GM21529 (cell line): ENCODE data around the gene FAM161A.
"Not testable (repeated sequence)": the region's sequence is repeated elsewhere in the genome, so short reads cannot be mapped to it uniquely, and the experiment has no call there.

Source experiments
- ATAC-seq: cut with Tn5 transposase; IDR thresholded peaks from one replicate; pipeline ENCODE4 v1.9.1; 2021; ENCODE audit not compliant: unreplicated experiment

Gene FAM161A

DNA sequence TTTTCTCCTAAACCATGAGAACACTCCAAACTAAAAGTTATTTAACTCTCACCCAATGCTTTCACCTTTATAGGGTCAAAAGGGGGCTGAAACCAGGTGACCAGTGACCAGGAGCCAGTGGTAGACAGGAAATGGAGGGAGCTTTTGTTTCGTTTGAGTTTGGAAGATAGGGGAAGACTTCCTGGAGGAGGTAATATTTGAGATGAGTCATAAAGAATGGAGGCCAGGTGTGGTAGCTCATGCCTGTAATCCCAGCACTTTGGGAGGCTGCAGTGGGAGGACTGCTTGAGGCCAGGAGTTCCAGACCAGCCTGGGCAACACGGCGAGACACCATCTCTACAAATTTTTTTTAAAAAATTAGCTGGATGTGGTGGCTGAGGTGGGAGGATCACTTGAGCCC, 8.5 kb downstream of the FAM161A start:
- ATAC-seq: no peak

DNA sequence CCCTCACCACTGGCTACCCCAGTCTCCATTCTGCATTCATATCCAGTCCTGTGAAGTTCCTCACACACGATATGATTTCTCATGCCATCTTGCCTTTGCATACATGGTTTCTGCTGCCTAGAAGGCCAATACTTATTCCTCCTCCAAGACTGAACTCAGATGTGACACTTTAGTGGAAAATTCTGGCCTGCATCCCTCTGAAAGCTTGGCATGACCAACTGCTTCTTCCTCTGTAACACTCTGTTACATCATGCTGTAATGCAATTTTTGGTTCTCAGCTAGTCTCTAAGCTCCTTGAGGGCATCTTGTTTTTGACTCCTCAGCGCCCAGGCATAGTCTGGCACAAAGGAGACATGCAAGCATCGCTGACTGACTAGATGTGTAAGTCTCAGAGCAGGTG, 12.6 kb downstream of the FAM161A start:
- ATAC-seq: no peak

DNA sequence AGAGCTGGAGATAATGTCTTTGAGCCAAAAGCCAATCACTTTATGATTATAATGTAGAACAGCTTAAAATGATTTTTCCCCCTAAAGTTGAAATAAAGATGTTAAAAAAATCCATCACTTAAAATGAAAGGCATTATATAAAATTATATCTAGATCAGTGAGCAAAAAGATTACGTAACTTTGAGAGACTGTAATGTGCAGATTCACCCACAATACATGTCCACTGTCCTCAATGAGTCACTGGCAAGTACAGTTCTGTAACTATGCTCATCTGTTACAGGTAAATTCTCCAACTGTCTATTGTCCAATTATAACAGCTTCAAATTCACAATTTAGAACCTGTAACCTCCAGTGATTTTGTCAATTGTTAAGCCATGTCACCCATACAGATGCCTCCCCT, 19.0 kb downstream of the FAM161A start:
- no peak for ATAC-seq

DNA sequence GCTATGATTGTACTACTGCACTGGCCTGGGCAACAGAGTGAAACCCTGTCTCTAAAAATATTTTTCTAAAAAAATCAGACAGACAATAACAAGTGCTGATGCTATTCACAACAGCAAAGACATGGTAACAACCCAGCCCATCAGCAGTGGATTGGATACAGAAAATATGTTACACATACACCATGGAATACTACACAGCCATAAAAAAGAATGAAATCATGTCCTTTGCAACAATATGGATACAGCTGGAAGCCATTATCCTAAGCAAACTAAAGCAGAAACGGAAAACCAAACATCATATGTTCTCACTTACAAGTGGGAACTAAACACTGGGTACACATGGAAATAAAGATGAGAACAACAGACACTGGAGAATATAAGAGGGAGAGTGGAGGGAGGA, 19.9 kb downstream of the FAM161A start:
- ATAC-seq: no peak

DNA sequence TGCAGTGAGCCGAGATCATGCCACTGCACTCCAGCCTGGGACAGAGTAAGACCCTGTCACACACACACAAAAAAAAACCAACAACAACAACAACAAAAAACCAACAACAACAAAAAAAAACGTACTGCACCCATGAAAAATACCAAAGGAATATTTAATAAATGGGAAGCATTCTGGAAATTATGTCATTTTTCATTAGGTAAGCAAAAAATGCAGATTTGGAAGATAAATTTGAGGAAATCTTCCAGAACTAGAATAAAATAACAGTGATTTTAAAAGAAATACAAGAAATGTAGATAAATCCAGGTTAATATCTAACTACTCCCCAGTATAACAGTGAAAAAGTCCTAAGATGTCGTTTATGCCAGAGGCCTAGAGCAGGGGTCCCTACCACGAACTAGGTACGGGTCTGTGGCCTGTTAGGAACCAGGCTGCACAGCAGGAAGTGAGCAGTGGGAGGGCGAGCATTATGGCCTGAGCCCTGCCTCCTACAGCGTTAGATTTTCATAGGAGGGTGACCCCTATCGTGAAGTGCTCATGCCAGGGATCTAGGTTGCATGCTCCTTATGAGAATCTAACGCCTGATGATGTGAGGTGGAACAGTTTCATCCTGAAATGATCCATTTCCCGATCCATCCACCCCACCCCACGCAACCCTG, 21.5 kb downstream of the FAM161A start:
- ATAC-seq: no peak

DNA sequence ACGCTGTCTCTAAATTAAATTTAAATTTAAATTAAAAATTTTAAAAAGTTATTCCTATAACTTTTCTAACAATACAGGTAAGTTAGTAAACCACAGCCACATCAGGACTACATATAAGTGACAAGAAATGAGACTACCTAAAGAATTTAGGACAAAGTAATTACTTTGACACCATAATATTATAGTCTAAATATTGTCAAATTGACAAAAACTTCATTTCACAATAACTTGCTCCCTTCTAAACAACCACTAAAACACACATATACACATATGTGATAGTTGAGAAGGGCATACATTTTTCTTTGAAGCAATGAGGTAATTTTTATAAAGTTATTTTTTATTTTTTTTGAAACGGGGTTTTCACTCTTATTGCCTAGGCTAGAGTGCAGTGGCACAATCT, 31.6 kb downstream of the FAM161A start:
- ATAC-seq: no peak

DNA sequence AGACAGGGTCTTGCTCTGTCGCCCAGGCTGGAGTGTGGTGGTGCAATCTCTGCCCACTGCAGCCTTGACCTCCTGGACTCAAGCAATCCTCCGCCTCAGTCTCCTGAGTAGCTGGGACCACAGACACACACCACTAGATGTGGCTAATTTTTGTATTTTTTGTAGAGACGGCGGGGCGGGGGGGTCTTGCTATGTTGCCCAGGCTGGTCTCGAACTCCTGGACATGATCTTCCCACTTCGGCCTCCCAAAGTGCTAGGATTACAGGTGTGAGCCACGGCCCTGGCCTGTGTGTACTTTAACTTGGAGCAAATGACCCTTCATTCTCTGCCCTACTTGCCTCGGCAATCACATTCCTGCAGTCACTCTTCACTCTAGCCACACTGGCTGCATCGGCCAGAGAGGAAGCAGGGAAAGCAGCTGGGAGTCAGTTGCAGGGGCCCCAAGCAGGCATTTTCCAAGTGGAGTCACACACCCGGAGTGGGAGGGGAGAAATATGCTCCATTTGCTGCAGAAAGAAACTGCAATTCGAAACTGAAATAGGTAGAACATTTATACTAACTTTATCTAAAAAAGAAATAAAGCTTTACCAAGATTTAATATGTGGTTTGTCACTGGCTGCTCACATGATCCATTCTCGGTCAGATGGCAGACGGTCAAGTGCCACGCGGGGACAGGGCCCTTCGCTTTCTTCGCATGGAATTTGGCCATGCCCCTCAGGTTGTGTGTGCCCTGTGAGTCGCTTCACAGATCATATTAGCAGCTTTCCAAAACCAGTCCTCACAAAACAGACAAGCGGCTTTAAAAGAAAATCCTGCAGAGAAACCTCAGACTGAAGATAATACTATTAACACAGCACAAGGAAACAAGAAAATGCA, 37.1 kb downstream of the FAM161A start:
- no peak for ATAC-seq

DNA sequence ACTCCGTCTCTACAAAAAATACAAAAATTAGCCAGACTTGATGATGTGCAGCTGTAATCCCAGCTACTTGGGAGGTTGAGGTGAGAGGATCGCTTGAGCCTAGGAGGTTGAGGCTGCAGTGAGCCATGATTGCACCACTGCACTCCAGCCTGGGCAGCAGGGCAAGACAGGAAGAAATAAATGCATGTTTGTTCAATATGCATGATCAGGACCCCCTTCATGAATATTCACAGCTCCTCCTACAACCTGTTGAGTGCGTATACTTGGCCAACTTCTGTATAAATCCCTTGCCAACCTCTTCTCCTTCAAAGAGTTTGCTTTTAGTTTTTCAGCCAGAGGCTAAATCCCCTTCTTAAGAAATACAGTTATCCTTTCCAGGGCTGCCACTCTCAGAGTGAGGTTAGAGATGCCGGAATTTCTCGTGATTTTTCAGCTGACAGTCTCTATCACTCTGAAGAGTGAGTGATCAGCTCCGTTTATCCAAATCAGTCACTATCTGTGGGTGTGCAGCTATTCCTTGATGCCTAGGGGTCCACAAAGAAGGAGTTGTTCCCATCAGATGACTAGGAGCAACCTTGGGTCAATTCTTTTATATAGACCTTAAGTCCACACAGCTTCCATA, 39.2 kb downstream of the FAM161A start:
- ATAC-seq: no peak

DNA sequence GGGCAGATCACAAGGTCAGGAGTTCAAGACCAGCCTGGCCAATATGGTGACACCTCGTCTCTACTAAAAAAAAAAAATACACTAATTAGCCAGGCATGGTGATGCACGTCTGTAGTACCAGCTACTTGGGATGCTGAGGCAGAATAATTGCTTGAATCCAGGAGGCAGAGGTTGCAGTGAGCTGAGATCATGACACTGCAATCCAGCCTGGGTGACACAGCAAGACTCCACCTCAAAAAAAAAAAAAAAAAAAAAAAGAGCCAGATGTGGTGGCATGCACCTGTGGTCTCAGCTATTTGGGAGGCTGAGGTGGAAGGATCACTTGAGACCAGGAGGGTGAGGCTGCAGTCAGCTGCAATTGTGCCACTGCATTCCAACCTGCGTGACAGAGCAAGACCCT, 40.5 kb downstream of the FAM161A start:
- not testable (repeated sequence) for ATAC-seq

DNA sequence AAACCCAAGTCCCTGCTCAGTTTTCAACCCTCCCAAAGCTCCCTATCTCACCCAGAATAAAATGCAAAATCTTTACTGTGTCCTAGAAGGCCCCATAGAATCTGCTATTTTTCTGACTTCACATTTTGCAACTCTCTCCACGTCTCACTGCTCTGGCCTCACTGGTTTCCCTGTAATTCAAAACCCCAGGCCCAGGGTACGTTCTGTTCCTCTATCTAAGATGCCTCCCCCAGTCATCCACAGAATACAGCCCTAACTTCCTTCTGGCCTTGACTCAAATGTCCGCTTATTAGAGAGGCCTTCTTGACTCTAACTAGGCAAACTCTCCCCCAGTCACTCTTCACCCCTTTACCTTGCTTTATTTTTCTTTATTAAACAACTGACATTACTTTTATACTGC, 42.0 kb downstream of the FAM161A start:
- no peak for ATAC-seq

DNA sequence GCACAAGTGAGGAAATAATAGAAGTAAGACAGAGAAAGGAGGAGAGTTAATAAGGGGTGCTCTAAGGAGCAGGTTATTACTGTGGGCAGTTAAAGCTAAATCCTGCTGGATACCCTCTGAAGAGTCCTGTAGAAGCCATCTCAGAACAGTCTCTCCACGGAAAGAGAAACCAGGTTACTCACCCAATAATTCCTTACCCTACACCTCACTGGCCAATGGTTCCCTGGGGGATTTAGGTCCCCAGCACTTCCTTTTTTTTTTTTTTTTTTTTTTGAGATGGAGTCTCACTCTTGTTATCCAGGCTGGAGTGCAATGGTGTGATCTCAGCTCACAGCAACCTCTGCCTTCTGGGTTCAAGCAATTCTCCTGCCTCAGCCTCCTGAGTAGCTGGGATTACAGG, 43.7 kb downstream of the FAM161A start:
- ATAC-seq: not testable (repeated sequence)

DNA sequence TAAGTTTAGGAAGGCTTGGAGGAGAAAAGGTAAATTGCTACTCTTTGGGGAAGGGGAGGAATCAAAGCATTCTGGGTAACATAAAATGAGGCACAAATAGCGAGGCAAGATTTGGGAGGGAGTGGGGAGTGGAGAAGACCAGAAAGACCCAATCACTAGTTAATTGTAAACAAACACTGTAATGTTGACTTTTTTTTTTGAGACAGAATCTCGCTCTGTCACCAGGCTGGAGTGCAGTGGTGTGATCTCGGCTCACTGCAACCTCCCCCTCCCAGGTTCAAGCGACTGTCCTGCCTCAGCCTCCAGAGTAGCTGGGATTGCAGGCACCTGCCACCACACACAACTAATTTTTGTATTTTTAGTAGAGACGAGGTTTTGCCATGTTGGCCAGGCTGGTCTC, 45.2 kb downstream of the FAM161A start:
- not testable (repeated sequence) for ATAC-seq

DNA sequence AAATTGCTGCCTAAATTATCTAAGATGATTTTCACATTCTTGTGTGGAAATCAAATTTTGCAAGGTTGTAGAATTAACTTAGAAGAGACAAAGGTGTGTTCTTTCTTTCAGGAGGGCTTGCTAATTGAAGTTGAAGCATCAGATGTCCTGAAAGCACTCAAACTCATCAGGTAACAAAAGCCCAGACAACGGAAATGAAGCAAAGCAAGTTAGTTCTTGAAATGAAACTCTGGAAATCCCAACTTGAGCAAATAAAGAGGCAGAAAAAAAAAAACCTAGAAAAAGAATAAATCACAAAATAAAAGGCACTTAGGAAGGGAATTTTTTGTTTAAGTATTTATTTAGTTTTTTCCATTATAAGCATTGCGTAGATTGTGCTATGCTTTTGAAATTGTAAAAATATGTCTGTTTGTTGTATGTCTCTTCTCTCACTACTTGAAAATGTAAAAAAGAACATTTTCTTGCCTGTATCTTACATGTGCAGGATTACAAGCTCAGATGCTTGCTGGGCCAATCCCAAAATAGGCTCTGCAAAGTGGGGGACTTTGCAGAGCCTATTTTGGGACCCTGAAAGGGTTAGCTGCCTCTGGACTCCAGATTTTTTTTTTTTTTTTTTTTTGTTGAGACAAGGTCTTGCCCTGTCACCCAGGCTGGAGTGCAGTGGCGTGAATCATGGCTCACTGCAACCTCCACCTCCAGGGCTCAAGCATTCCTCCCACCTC, 46.7 kb downstream of the FAM161A start:
- no peak for ATAC-seq

DNA sequence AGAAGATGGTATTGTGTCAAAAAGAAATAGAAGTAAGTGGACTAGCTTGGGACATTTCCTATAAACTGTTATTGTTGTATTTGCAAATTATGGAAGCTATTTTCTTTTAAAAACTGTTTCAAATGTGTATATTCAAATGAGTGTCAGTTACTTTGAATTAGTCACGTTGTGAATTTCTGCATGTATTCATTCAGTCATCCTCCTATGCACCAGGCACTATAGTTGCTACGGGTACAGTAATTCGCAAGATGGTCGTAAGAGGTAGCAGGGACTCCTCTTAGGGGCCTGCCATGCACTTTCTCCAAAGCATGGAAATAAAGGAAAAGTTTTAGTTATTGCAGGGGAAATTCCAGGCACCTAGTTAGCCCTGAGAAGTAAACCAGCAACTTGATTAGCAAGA, 51.3 kb downstream of the FAM161A start:
- ATAC-seq: no peak

DNA sequence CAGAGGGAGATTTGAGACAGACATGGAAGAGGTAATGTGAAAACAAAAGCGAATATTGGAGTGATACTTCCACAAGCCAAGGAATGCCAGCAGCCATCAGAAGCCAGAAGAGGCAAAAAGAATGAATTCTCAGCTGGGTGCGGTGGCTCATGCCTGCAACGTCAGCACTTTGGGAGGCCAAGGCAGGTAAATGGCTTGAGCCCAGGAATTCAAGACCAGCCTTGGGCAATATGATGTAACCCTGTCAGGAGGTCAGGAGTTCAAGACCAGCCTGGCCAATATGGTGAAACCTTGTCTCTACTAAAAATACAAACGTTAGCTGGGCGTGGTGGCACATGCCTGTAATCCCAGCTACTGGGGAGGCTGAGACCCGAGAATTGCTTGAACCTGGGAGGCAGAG, 54.8 kb downstream of the FAM161A start:
- ATAC-seq: no peak

DNA sequence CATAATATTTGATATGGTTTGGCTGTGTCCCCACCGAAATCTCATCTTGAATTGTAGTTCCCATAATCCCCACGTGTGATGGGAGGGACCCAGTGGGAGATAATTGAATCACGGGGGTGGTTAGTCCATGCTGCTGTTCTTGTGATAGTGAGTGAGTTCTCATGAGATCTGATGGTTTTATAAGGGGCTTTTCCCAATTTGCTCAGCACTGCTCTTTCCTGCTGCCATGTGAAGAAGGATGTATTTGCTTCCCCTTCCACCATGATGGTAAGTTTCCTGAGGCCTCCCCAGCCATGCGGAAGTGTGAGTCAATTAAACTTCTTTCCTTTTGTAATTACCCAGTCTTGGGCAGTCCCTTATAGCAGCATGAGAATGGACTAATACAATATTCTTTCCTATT, 56.4 kb downstream of the FAM161A start:
- ATAC-seq: not testable (repeated sequence)

DNA sequence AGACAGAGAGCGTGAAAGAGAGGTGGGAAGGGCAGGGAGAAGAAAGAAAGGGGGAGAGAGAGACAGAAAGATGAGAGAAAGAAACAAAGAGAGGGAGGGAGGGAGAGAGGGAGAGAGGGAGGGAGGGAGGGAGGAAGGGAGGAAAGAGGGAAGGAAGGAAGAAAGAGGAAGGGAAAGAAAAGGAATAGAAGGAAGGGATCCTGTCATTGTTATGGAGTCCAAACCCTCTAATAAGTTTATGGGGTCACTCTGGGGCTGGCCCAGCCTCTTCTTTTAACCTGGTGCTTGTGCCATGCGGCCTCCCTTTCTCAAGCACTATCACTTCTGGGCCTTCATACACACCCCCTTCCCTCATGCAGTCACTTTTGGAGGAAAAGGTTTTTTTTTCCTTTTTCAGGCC, 58.5 kb downstream of the FAM161A start:
- ATAC-seq: no peak

DNA sequence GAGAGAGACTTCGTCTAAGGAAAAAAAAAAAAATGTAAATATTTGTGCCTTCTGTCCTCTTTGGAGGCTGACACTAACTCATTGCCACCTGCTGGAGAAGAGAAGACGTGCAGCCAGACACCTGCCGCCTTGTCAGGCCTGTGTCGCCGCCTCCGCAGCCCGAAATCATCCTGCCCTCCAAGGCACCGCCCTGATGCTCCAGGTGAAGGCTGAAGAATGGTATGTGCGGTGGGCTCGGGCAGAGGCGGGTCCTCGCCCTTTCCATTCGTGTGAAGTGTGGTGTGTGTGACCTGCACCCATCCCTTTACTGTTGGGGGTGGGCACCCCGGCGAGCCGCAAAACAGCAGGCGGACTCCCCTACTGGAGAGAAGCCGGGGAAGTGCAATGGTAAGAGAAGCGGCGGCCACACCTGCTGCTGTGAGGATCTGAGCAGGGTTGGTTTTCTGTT, 60.4 kb downstream of the FAM161A start:
- peak; percentile 78 for ATAC-seq

DNA sequence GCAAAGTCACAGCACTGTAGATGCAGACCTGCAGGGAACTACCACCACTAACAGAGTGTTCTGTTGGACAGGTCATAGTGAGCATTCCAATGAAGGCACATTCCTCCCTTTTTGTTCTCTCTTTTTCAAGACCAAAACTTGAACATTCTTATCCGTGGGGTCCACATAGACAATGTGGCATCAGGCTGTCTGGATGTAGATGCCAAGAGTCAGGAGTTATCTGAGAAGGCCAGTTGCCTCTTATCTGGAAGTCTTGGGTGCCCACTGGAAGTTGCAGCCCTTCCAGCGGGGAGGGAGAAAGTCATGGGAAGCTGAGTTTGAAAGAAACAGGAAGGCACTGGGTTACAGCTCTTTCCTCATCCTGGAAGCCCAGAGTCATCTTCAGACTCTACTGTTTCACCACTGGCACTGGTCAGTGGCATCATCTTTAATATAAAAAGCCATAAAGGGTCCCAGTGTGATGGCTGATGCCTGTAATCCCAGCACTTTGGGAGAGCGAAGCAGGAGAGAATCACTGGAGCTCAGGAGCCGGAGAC, 61.4 kb downstream of the FAM161A start:
- ATAC-seq: no peak

DNA sequence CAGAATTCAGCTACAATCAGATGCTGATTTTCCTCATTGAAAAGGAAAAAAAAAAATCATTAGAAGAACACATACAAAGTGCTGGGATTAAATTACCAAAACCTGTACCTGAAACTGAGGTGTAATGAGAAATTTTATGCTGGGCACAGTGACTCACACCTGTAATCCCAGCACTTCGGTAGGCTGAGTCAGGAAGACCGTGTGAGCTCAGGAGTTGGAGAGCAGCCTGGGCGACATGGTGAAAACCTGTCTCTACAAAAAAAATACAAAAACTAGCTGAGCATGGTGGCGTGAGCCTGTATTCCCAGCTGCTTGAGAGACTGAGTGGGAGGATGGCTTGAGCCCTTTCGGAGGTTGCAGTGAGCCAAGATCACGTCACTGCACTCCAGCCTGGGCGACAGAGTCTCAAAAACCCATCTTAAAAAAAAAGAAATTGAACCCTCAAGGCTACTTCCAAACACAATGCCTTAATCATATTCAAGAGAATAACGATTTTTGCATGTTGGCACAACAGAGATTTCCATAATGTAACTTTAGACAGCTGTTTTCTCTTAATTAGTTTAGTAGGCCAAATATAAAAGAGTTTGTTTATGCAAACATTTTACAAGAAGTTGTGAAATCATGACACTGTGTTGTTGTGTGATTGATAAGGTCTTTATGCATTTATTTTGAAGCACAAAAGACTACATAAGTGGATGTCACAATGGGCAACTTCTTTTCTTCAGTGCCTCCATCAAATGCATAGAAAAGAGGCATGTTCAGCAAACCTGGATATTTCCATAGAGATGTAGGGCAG, 63.9 kb downstream of the FAM161A start:
- ATAC-seq: no peak
